ENCODE measurements around the gene RRP7A. TPM values are rescaled to one million over a fixed set of nuclear protein-coding genes. Genes with fewer than 3 reads are reported as not detected.

Gene RRP7A
- total RNA-seq, 1 experiment from 2014 or later = 50.8 TPM

DNA sequence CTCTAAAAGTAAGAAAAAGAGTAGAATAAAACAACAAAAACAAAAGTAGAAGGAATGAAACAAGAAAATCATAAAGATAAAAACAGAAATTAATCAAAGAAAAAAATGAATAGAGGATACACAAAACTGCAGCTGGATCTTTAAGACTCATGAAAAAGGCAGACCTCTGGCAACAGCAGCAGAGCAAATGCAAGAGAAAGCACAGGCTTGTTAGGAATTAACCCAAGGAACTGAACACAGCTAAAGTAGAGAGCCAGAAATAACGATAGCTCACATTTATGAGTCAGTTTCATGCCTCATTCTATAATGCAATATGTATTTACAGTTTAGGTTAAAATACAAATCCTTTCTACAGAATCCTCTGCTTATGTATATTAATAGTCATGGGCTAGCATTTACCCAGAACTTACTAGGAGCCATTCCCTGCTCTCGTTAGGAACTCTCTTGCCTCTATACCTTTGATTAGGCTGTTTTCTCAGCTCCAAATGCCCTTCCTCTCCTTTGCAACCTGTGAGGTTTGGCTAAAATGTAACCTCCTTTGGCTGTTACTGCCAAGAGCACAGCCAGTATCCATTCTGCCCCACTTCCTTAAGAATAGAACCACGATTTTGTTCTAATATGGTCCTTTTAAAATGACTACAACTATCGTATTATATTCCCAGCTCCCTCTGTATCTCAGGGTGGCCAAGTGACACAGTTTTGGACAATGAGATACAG is 49.1 kb downstream of the RRP7A start:
- TF ChIP-seq SIN3A (IDR thresholded peaks at IDR 0.05; ENCODE audit: low read depth) (no peak), EZH2 (IDR thresholded peaks at IDR 0.05) (no peak), ZNF274 (IDR thresholded peaks at IDR 0.05; ENCODE audit: low read depth, low read length) (no peak), RAD21 (IDR thresholded peaks at IDR 0.05; ENCODE audit: low read depth) (no peak), CEBPB (IDR thresholded peaks at IDR 0.05; ENCODE audit: low read depth) (no peak)
- TF ChIP-seq, protein P1, sequence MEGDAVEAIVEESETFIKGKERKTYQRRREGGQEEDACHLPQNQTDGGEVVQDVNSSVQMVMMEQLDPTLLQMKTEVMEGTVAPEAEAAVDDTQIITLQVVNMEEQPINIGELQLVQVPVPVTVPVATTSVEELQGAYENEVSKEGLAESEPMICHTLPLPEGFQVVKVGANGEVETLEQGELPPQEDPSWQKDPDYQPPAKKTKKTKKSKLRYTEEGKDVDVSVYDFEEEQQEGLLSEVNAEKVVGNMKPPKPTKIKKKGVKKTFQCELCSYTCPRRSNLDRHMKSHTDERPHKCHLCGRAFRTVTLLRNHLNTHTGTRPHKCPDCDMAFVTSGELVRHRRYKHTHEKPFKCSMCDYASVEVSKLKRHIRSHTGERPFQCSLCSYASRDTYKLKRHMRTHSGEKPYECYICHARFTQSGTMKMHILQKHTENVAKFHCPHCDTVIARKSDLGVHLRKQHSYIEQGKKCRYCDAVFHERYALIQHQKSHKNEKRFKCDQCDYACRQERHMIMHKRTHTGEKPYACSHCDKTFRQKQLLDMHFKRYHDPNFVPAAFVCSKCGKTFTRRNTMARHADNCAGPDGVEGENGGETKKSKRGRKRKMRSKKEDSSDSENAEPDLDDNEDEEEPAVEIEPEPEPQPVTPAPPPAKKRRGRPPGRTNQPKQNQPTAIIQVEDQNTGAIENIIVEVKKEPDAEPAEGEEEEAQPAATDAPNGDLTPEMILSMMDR (IDR thresholded peaks at IDR 0.05 in 2 of 3, conservative IDR thresholded peaks at IDR 0.05 in 1 of 3; ENCODE audit: borderline replicate concordance in 1 of 3, insufficient read depth in 1 of 3, low read depth in 2 of 3, low read length in 2 of 3) = no peak
- Histone ChIP-seq H3K9me3 (ENCODE audit: control insufficient read depth in 1 of 2, insufficient read depth in 1 of 2, low read depth in 1 of 2, low read length in 2 of 2) (no peaks in the 10 kb centered on the region), H3K4me1 (ENCODE audit: control insufficient read depth in 1 of 2, insufficient read depth in 2 of 2, low read length in 2 of 2) (no peaks in the 10 kb centered on the region), H3K4me2 (ENCODE audit: low read length) (no peak overlapping the region), H3K36me3 (ENCODE audit: control insufficient read depth in 1 of 2, insufficient read depth in 2 of 2, low read length in 2 of 2) (no peaks in the 10 kb centered on the region), H2AFZ (ENCODE audit: low read depth, low read length, poor library complexity, severe bottlenecking) (no peak overlapping the region), H3K27ac (ENCODE audit: low read depth, low read length) (no peak overlapping the region), H3K79me2 (ENCODE audit: insufficient read depth, low read length) (no peaks in the 10 kb centered on the region), H3K27me3 (ENCODE audit: insufficient read depth, low read length) (peaks cover 5% of the 10 kb centered on the region; the same call in 1 of the 2 replicates), H3K4me3 (replicated peaks in 1 of 2; ENCODE audit: low read depth in 1 of 2, low read length in 2 of 2) (no peak overlapping the region), H4K20me1 (ENCODE audit: insufficient read depth) (no peaks in the 10 kb centered on the region), H3K9ac (ENCODE audit: low read length) (no peak overlapping the region), H3K9me2 (ENCODE audit: insufficient read depth) (no peaks in the 10 kb centered on the region)
- BruUV-seq (replicated peaks) = no TSS peak
- POLR2A ChIA-PET = interaction anchor here (0.7 kb wide), 1 partner anchor 23 kb away, joined by 3 read pairs; no protein-coding TSS in a partner anchor
- DNase-seq (ENCODE audit: low read depth, low spot score) = no peak
- ATAC-seq = no peak
- intact Hi-C loops (cut with micrococcal nuclease) = no loop called here
- CTCF ChIA-PET = no interaction called here
- RAD21 ChIA-PET (ENCODE audit: low non-redundant PET in 1 of 2, low total read pairs in 2 of 2, uncharacterized antibody in 2 of 2, unreplicated experiment in 2 of 2) = interaction anchor here in 1 of 2 experiments (0.5 kb wide), 1 partner anchor 26 kb away, joined by 5 read pairs; no protein-coding TSS in a partner anchor

DNA sequence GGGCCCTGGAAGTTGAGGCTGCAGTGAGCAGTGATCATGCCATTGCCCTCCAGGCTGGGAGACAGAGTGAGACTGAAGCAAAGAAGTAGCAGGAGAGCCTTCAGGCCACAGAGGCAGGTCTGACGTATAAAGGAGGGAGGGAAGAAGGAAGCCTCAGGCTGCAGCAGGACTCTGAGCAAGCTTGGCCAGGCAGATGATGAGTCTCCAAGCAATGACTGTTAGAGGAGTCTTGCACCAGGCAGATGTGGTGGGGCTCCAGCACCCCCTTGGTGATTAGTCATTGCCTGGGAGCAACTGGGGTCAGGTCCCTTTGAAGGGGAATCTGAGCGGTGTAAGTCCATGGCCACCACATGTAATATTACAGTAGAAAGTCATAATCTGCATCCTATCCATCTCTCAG is 50.8 kb downstream of the RRP7A start:
- BruUV-seq (replicated peaks) = no TSS peak
- Histone ChIP-seq H3K9me3 (ENCODE audit: control insufficient read depth in 1 of 2, insufficient read depth in 1 of 2, low read depth in 1 of 2, low read length in 2 of 2) (no peaks in the 10 kb centered on the region), H2AFZ (ENCODE audit: low read depth, low read length, poor library complexity, severe bottlenecking) (no peak overlapping the region), H3K27me3 (ENCODE audit: insufficient read depth, low read length) (no peaks in the 10 kb centered on the region), H4K20me1 (ENCODE audit: insufficient read depth) (no peaks in the 10 kb centered on the region), H3K9ac (ENCODE audit: low read length) (no peak overlapping the region), H3K9me2 (ENCODE audit: insufficient read depth) (no peaks in the 10 kb centered on the region), H3K36me3 (ENCODE audit: control insufficient read depth in 1 of 2, insufficient read depth in 2 of 2, low read length in 2 of 2) (no peaks in the 10 kb centered on the region), H3K27ac (ENCODE audit: low read depth, low read length) (no peak overlapping the region), H3K79me2 (ENCODE audit: insufficient read depth, low read length) (no peaks in the 10 kb centered on the region), H3K4me3 (replicated peaks in 1 of 2; ENCODE audit: low read depth in 1 of 2, low read length in 2 of 2) (no peak overlapping the region), H3K4me1 (ENCODE audit: control insufficient read depth in 1 of 2, insufficient read depth in 2 of 2, low read length in 2 of 2) (no peaks in the 10 kb centered on the region), H3K4me2 (ENCODE audit: low read length) (no peak overlapping the region)
- CTCF ChIA-PET = no interaction called here
- DNase-seq (ENCODE audit: low read depth, low spot score) (no peak), ATAC-seq (no peak)
- RAD21 ChIA-PET (ENCODE audit: low non-redundant PET in 1 of 2, low total read pairs in 2 of 2, uncharacterized antibody in 2 of 2, unreplicated experiment in 2 of 2) = no interaction called here
- POLR2A ChIA-PET = no interaction called here
- intact Hi-C loops (cut with micrococcal nuclease) = no loop called here
- TF ChIP-seq SIN3A (IDR thresholded peaks at IDR 0.05; ENCODE audit: low read depth) = no peak
- no peak for TF ChIP-seq ZNF274 (IDR thresholded peaks at IDR 0.05; ENCODE audit: low read depth, low read length)
- TF ChIP-seq, protein P2, sequence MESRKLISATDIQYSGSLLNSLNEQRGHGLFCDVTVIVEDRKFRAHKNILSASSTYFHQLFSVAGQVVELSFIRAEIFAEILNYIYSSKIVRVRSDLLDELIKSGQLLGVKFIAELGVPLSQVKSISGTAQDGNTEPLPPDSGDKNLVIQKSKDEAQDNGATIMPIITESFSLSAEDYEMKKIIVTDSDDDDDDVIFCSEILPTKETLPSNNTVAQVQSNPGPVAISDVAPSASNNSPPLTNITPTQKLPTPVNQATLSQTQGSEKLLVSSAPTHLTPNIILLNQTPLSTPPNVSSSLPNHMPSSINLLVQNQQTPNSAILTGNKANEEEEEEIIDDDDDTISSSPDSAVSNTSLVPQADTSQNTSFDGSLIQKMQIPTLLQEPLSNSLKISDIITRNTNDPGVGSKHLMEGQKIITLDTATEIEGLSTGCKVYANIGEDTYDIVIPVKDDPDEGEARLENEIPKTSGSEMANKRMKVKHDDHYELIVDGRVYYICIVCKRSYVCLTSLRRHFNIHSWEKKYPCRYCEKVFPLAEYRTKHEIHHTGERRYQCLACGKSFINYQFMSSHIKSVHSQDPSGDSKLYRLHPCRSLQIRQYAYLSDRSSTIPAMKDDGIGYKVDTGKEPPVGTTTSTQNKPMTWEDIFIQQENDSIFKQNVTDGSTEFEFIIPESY (IDR thresholded peaks at IDR 0.05; ENCODE audit: extremely low read depth, insufficient replicate concordance, low read length) = no peak
- no peak for TF ChIP-seq ELF1 (IDR thresholded peaks at IDR 0.05; ENCODE audit: borderline replicate concordance, low read depth)
- no peak for TF ChIP-seq TCF7L2 (IDR thresholded peaks at IDR 0.05; ENCODE audit: borderline replicate concordance, extremely low read depth, insufficient read depth, insufficient read length)
- TF ChIP-seq, protein P3, sequence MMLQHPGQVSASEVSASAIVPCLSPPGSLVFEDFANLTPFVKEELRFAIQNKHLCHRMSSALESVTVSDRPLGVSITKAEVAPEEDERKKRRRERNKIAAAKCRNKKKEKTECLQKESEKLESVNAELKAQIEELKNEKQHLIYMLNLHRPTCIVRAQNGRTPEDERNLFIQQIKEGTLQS (IDR thresholded peaks at IDR 0.05) = no peak
- TF ChIP-seq, protein P1 (IDR thresholded peaks at IDR 0.05 in 2 of 3, conservative IDR thresholded peaks at IDR 0.05 in 1 of 3; ENCODE audit: borderline replicate concordance in 1 of 3, insufficient read depth in 1 of 3, low read depth in 2 of 3, low read length in 2 of 3) = no peak
- TF ChIP-seq EZH2 (IDR thresholded peaks at IDR 0.05) = no peak

Measured in HCT116 (cell line).